SIG-M5 (cell line): Measurements from ENCODE around the gene TOX2.

Experiments used
- DNase-seq: peaks from one replicate; lab custom pipeline; 2025; lab: John Stamatoyannopoulos, UW

Gene TOX2

GRCh38 chr20:43938932-43939761 lies 24.5 kb downstream of the TOX2 start:
- peak; percentile 67 for DNase-seq

- no peak for DNase-seq
Measured at GRCh38 chr20:43939762-43940121, 25.1 kb downstream of the TOX2 start.

- DNase-seq: no peak
Measured at GRCh38 chr20:43940518-43941225, 26.0 kb downstream of the TOX2 start.

GRCh38 chr20:43941476-43942200 lies 27.0 kb downstream of the TOX2 start:
- peak; percentile 60 for DNase-seq

GRCh38 chr20:43942201-43942590 lies 27.5 kb downstream of the TOX2 start:
- DNase-seq: no peak

GRCh38 chr20:43942667-43943285 lies 28.1 kb downstream of the TOX2 start:
- DNase-seq: peak; percentile 75

- no peak for DNase-seq
Measured at GRCh38 chr20:43943725-43944124, 29.1 kb downstream of the TOX2 start.

- DNase-seq: no peak
Measured at GRCh38 chr20:43944653-43945235, 30.1 kb downstream of the TOX2 start.

- DNase-seq: no peak
Measured at GRCh38 chr20:43945391-43946205, 30.9 kb downstream of the TOX2 start.

GRCh38 chr20:43946206-43946491 lies 31.5 kb downstream of the TOX2 start:
- no peak for DNase-seq

- no peak for DNase-seq
Measured at GRCh38 chr20:43946659-43947315, 32.1 kb downstream of the TOX2 start.

GRCh38 chr20:43947316-43947710 lies 32.7 kb downstream of the TOX2 start:
- DNase-seq: no peak

- DNase-seq: no peak
Measured at GRCh38 chr20:43948455-43948854, 33.8 kb downstream of the TOX2 start.

- no peak for DNase-seq
Measured at GRCh38 chr20:43949248-43949647, 34.6 kb downstream of the TOX2 start.

GRCh38 chr20:43949741-43950618 lies 35.3 kb downstream of the TOX2 start:
- peak; percentile 33 for DNase-seq

- no peak for DNase-seq
Measured at GRCh38 chr20:43953919-43954592, 39.4 kb downstream of the TOX2 start.

- DNase-seq: no peak
Measured at GRCh38 chr20:43954704-43955061, 40.0 kb downstream of the TOX2 start.

GRCh38 chr20:43955062-43955749 lies 40.6 kb downstream of the TOX2 start:
- peak; percentile 54 for DNase-seq

GRCh38 chr20:43955750-43956191 lies 41.1 kb downstream of the TOX2 start:
- DNase-seq: no peak
